ENCODE measurements around the gene METTL1. TPM values are rescaled to one million over a fixed set of nuclear protein-coding genes. Genes with fewer than 3 reads are reported as not detected.
A peak's percentile ranks its signal among the peaks of the same experiment; 100 is the strongest.

The METTL1 gene
- total and polyA plus RNA-seq, 2 experiments from 2014 or later: 8.6 to 31.1 TPM

DNA sequence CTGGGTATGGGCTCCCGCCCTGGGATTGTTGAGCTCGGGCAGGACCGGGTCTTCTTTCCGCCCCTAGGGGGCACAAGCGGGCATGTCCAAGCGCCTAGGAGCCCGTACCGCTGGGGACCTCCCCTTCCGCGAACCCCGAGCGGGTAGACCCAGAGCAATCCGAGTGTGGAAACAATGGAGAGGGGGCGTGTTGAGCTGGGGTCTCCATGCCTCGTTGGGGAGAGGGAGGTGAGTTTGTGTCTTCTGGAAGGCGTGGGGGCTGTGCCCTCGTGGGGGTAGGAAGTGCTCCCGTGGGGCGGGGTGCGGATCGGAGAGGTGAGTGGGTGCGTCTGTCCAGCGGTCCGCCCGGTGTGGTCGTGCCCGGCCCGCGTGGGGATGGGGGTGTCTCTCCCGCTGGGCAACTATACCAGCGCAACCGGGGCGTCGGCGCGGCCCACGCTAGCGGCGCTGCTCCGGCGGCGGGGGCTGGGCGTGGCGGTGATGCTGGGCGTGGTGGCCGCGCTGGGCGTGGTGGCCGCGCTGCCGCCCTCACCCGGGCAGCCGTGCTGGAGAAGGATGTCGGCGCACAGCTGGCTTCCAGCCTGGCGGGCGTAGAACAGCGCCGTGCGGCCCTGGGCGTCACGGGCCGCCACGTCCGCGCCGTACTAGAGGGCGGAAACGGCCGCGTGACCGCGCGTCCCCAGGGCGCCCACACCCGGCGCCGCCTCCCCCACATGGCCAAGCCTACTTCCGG is 45.6 kb downstream of the METTL1 start:
- peak; percentile 88 for DNase-seq (ENCODE audit: low spot score)
- no peaks in the 10 kb centered on the region for H4K20me1 ChIP-seq (ENCODE audit: insufficient read depth, poor library complexity, severe bottlenecking)
- no peaks in the 10 kb centered on the region for H3K9me3 ChIP-seq (ENCODE audit: low read depth)
- H3K79me2 ChIP-seq: no peaks in the 10 kb centered on the region
- H3K4me2 ChIP-seq: peak overlapping the region; percentile 98
- peak overlapping the region; percentile 60 for H3K4me3 ChIP-seq
- H3K27ac ChIP-seq: no peak overlapping the region
- H3K36me3 ChIP-seq (replicated peaks; ENCODE audit: insufficient read depth, low read depth): no peaks in the 10 kb centered on the region
- H3K9me2 ChIP-seq (replicated peaks; ENCODE audit: insufficient read depth): no peaks in the 10 kb centered on the region
- peak; percentile 59 for TF ChIP-seq EZH2 (IDR thresholded peaks at IDR 0.05; ENCODE audit: borderline replicate concordance)
- TF ChIP-seq, protein P1, sequence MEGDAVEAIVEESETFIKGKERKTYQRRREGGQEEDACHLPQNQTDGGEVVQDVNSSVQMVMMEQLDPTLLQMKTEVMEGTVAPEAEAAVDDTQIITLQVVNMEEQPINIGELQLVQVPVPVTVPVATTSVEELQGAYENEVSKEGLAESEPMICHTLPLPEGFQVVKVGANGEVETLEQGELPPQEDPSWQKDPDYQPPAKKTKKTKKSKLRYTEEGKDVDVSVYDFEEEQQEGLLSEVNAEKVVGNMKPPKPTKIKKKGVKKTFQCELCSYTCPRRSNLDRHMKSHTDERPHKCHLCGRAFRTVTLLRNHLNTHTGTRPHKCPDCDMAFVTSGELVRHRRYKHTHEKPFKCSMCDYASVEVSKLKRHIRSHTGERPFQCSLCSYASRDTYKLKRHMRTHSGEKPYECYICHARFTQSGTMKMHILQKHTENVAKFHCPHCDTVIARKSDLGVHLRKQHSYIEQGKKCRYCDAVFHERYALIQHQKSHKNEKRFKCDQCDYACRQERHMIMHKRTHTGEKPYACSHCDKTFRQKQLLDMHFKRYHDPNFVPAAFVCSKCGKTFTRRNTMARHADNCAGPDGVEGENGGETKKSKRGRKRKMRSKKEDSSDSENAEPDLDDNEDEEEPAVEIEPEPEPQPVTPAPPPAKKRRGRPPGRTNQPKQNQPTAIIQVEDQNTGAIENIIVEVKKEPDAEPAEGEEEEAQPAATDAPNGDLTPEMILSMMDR (IDR thresholded peaks at IDR 0.05; ENCODE audit: poor library complexity): peak; percentile 65
- no peak for TF ChIP-seq EZH2phosphoT487 (IDR thresholded peaks at IDR 0.05; ENCODE audit: low read depth, severe bottlenecking, unreplicated experiment)
- peak overlapping the region; percentile 62 for H2AFZ ChIP-seq
- 6% methylated on average over 40 of the region's 79 CpGs for WGBS (ENCODE audit: low lambda C conversion rate, missing lambda C conversion rate)
- peaks cover 69% of the 10 kb centered on the region for H3K27me3 ChIP-seq
- peaks cover 6% of the 10 kb centered on the region for H3K4me1 ChIP-seq (ENCODE audit: insufficient read depth)

DNA sequence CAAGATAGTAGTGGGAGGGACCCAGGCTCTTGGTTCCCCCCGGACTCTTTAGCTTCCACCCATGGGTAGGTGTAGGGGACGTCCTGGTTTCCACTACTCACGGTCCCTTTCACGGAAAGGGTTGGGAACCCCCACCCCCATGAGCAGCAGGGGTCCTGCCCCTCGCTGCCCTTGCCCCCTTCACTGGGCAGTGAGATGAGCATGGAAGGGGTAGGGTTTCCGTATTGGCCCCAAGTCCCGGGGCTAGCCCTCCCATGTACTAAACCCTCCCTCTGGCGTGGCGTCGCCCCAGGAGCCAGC is 46.1 kb downstream of the METTL1 start:
- no peak overlapping the region for H3K4me3 ChIP-seq
- H4K20me1 ChIP-seq (ENCODE audit: insufficient read depth, poor library complexity, severe bottlenecking): no peaks in the 10 kb centered on the region
- H3K9me2 ChIP-seq (replicated peaks; ENCODE audit: insufficient read depth): no peaks in the 10 kb centered on the region
- peaks cover 63% of the 10 kb centered on the region for H3K27me3 ChIP-seq
- WGBS (ENCODE audit: low lambda C conversion rate, missing lambda C conversion rate): 8% methylated on average over 10 of the region's 10 CpGs
- no peak for DNase-seq (ENCODE audit: low spot score)
- H3K9me3 ChIP-seq (ENCODE audit: low read depth): no peaks in the 10 kb centered on the region
- peaks cover 6% of the 10 kb centered on the region for H3K4me1 ChIP-seq (ENCODE audit: insufficient read depth)
- H3K27ac ChIP-seq: no peak overlapping the region
- H3K79me2 ChIP-seq: no peaks in the 10 kb centered on the region
- H3K36me3 ChIP-seq (replicated peaks; ENCODE audit: insufficient read depth, low read depth): no peaks in the 10 kb centered on the region
- no peak overlapping the region for H2AFZ ChIP-seq
- H3K4me2 ChIP-seq: peak overlapping the region; percentile 98
- TF ChIP-seq, protein P1 (IDR thresholded peaks at IDR 0.05; ENCODE audit: poor library complexity): no peak
- no peak for TF ChIP-seq EZH2 (IDR thresholded peaks at IDR 0.05; ENCODE audit: borderline replicate concordance)

DNA sequence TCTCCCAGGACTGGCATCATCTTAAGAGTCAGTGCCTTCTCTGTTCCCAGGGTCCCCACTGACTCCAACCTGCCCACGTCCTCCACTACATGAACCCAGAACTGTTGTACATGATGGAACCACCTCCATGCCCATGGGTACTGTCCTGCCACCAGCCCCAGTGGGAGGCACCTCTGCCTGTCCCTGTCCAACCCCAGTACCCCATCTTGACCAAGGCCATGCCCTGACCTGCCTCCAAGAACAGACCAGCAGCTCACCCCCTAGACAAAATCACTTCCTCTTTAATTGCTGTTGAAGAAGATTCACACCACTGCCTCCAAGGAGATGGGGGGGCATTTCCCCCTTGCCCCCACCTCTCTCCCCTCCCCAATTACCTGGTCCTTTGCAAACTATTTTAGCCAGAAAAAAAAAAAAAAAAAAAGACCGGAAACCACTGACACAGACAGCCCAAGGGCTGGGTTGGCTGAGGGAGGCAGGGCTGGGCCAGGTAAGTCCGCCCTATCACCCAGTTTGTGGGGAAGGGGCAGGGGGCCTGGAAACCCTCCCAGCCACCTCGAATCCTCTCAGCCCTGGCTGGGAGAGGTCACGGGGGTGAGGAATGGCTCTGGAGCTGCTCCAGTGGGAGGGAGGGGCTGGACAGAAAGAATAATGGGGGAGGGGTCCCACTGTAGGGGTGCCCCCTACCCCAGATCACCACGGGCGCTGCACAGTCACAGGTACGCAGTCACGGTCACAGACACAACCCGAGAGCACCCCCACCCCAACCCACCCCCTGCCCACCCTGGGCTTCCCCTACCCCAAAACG is 46.8 kb downstream of the METTL1 start:
- Histone ChIP-seq H3K36me3 (replicated peaks; ENCODE audit: insufficient read depth, low read depth) (no peaks in the 10 kb centered on the region), H3K27me3 (peaks cover 58% of the 10 kb centered on the region)
- 59% methylated on average over 5 of the region's 11 CpGs for WGBS (ENCODE audit: low lambda C conversion rate, missing lambda C conversion rate)

More for the DNA sequence above, 46.8 kb downstream of the METTL1 start:
- no peak overlapping the region for H3K27ac ChIP-seq
- no peaks in the 10 kb centered on the region for H3K9me2 ChIP-seq (replicated peaks; ENCODE audit: insufficient read depth)
- no peaks in the 10 kb centered on the region for H3K79me2 ChIP-seq
- peak; percentile 3 for DNase-seq (ENCODE audit: low spot score)
- H4K20me1 ChIP-seq (ENCODE audit: insufficient read depth, poor library complexity, severe bottlenecking): no peaks in the 10 kb centered on the region
- TF ChIP-seq, protein P1 (IDR thresholded peaks at IDR 0.05; ENCODE audit: poor library complexity): no peak
- no peak for TF ChIP-seq EZH2phosphoT487 (IDR thresholded peaks at IDR 0.05; ENCODE audit: low read depth, severe bottlenecking, unreplicated experiment)
- no peak for TF ChIP-seq EZH2 (IDR thresholded peaks at IDR 0.05; ENCODE audit: borderline replicate concordance)
- no peaks in the 10 kb centered on the region for H3K9me3 ChIP-seq (ENCODE audit: low read depth)
- H3K4me3 ChIP-seq: no peak overlapping the region
- peaks cover 6% of the 10 kb centered on the region for H3K4me1 ChIP-seq (ENCODE audit: insufficient read depth)
- H3K4me2 ChIP-seq: no peak overlapping the region
- no peak overlapping the region for H2AFZ ChIP-seq

All from hepatocyte (in vitro differentiated cells).